ENCODE results near the gene CASZ1. TPM values are rescaled to one million over a fixed set of nuclear protein-coding genes. Genes with fewer than 3 reads are reported as not detected.

Gene CASZ1
- total RNA-seq, 1 experiment from 2014 or later = 3.9 TPM

DNA sequence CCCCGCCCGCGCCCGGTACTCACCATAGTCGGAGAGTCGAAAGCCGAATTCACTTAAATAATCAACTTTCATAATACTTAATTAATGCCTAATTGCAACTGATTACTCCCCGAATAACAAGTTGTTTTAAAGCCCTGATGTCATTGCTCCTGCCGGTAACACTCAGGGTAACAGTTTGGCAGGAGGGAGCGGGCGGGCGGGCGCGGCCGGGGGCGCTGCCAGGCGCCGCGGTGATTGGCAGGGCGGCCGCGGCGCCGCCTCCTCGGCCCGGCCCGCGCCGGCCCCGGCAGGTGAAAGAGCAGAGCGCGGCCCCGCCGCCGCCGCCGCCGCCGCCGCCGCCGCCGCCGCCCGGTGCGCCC lies 102.2 kb downstream of the CASZ1 start:
- Histone ChIP-seq H3K79me2 (ENCODE audit: insufficient read depth, low read length) (no peaks in the 10 kb centered on the region; the same call in 1 of the 2 replicates), H2BK120ac (ENCODE audit: low read depth, low read length, poor library complexity, severe bottlenecking) (no peak overlapping the region), H3K4me1 (ENCODE audit: insufficient read depth, low read length) (0 out of 2 replicates have a peak, but pooled peaks cover 2% of the 10 kb centered on the region), H2BK12ac (ENCODE audit: insufficient read length, low read depth, low read length) (no peak overlapping the region), H3K56ac (ENCODE audit: insufficient read length, low read depth, low read length) (no peak overlapping the region), H3K4ac (ENCODE audit: low read depth, low read length) (no peak overlapping the region), H2AFZ (ENCODE audit: low read length) (no peak overlapping the region), H3K23ac (ENCODE audit: insufficient read length, low read depth, low read length) (no peak overlapping the region), H3K9ac (ENCODE audit: extremely low read depth, insufficient read length, low read length) (no peak overlapping the region), H4K91ac (ENCODE audit: insufficient read length, low read depth, low read length) (no peak overlapping the region), H3T11ph (ENCODE audit: low read length) (no peak overlapping the region), H4K8ac (replicated peaks; ENCODE audit: insufficient read length, low read depth, low read length) (no peak overlapping the region), H3K14ac (ENCODE audit: insufficient read depth, low read length) (no peak overlapping the region), H2AK5ac (ENCODE audit: insufficient read length, low read length) (no peak overlapping the region), H4K20me1 (ENCODE audit: control insufficient read depth, insufficient read depth, insufficient read length) (no peaks in the 10 kb centered on the region), H2BK20ac (ENCODE audit: low read depth, low read length, poor library complexity, severe bottlenecking) (no peak overlapping the region), H2BK15ac (ENCODE audit: low read depth, low read length) (no peak overlapping the region), H3K18ac (ENCODE audit: insufficient read length, low read depth, low read length) (no peak overlapping the region), H3K23me2 (ENCODE audit: insufficient read length, low read depth, low read length, poor library complexity, severe bottlenecking) (peaks cover 2% of the 10 kb centered on the region), H3K4me2 (ENCODE audit: insufficient read depth, insufficient read length, low read length) (peak overlapping the region; percentile 43), H2BK5ac (ENCODE audit: insufficient read length, low read length) (no peak overlapping the region), H3K79me1 (ENCODE audit: insufficient read depth, low read depth, low read length, poor library complexity, severe bottlenecking) (no peaks in the 10 kb centered on the region), H3K9me3 (ENCODE audit: control insufficient read depth, low read depth, low read length) (no peaks in the 10 kb centered on the region), H4K5ac (ENCODE audit: insufficient read length, low read depth, low read length) (no peak overlapping the region), H3K27ac (ENCODE audit: insufficient read length, low read depth, low read length) (no peak overlapping the region), H3K27me3 (ENCODE audit: insufficient read depth, low read length) (no peaks in the 10 kb centered on the region)
- H3K9me3 Mint-ChIP-seq = no peaks in the 10 kb centered on the region
- WGBS (ENCODE audit: extremely low coverage, insufficient read length, low lambda C conversion rate) = no CpG with 5 or more reads among the region's 46 CpGs
- peaks cover 14 to 28% of the 10 kb centered on the region in 2 experiments for H3K4me1 Mint-ChIP-seq
- H3K27me3 Mint-ChIP-seq (ENCODE audit: low read depth) = peaks cover 33% of the 10 kb centered on the region
- peak; percentile 53 for DNase-seq
- H3K4me3 Mint-ChIP-seq = peak overlapping the region; percentile 69 to 84
- no peak overlapping the region for H3K27ac Mint-ChIP-seq
- TF ChIP-seq, protein P1, sequence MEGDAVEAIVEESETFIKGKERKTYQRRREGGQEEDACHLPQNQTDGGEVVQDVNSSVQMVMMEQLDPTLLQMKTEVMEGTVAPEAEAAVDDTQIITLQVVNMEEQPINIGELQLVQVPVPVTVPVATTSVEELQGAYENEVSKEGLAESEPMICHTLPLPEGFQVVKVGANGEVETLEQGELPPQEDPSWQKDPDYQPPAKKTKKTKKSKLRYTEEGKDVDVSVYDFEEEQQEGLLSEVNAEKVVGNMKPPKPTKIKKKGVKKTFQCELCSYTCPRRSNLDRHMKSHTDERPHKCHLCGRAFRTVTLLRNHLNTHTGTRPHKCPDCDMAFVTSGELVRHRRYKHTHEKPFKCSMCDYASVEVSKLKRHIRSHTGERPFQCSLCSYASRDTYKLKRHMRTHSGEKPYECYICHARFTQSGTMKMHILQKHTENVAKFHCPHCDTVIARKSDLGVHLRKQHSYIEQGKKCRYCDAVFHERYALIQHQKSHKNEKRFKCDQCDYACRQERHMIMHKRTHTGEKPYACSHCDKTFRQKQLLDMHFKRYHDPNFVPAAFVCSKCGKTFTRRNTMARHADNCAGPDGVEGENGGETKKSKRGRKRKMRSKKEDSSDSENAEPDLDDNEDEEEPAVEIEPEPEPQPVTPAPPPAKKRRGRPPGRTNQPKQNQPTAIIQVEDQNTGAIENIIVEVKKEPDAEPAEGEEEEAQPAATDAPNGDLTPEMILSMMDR (conservative IDR thresholded peaks at IDR 0.05) = no peak
- H3K36me3 Mint-ChIP-seq (ENCODE audit: insufficient read depth in 1 of 3, low read depth in 3 of 3) = no peaks in the 10 kb centered on the region

Data from H9 (cell line).